Measurements from ENCODE around the gene PCP4L1.

DNA sequence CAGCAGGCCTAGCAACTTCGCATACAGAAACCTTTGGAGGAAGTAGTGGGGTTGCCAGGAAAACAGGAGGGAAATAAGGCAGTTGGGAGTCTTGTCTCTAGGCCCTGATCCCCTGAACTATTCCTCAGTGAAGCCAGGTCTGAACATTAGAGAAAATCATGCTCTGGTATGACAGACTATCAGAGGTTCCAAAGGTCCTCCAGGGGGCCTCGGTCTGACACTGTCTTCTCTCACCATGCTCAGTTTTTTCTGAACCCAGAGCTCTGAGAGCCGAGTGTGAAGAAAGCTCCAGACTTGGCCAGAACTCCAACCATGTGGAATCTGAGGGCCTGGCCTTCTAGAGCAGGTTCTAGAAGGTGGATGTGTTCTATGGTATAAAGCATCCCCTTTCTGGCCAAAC lies 28.6 kb upstream of the PCP4L1 start:
- TF ChIP-seq, protein P1, sequence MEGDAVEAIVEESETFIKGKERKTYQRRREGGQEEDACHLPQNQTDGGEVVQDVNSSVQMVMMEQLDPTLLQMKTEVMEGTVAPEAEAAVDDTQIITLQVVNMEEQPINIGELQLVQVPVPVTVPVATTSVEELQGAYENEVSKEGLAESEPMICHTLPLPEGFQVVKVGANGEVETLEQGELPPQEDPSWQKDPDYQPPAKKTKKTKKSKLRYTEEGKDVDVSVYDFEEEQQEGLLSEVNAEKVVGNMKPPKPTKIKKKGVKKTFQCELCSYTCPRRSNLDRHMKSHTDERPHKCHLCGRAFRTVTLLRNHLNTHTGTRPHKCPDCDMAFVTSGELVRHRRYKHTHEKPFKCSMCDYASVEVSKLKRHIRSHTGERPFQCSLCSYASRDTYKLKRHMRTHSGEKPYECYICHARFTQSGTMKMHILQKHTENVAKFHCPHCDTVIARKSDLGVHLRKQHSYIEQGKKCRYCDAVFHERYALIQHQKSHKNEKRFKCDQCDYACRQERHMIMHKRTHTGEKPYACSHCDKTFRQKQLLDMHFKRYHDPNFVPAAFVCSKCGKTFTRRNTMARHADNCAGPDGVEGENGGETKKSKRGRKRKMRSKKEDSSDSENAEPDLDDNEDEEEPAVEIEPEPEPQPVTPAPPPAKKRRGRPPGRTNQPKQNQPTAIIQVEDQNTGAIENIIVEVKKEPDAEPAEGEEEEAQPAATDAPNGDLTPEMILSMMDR (IDR thresholded peaks at IDR 0.05 in 8 of 11, conservative IDR thresholded peaks at IDR 0.05 in 3 of 11), result no peak
- TF ChIP-seq POLR2A (IDR thresholded peaks at IDR 0.05) (no peak), POLR2AphosphoS5 (IDR thresholded peaks at IDR 0.05) (no peak)

Data from spleen (tissue), 7 donors.